Thoracic aorta (tissue), 2 donors: Measurements from ENCODE around the gene TOMM40. TPM values are rescaled to one million over a fixed set of nuclear protein-coding genes. Genes with fewer than 3 reads are reported as not detected.

Experiments used
- ATAC-seq: fragments of 150-250 bp; one replicate; pipeline ENCODE4 v1.8.0; 2017; ENCODE audit warnings: low read depth; ENCODE audit not compliant: insufficient number of reproducible peaks, low FRiP score
- DNase-seq: peaks from one replicate; pipeline ENCODE4 v3.0.0-alpha.2; 2020; ENCODE audit warnings: low spot score
- H3K27ac ChIP-seq, 2 donors: fragments of 200-600 bp; sonication (generic); 1 replicate in 1 of 2; 2 replicates in 1 of 2; pipeline ENCODE4 v1.5.1; 2016; ENCODE audit warnings: mild to moderate bottlenecking in 2 of 2, moderate library complexity in 2 of 2
- H3K27me3 ChIP-seq: fragments of 200-600 bp; sonication (generic); replicated peaks from 2 replicates; pipeline ENCODE4 v1.6.0; 2016; ENCODE audit warnings: mild to moderate bottlenecking; ENCODE audit not compliant: insufficient read depth
- H3K36me3 ChIP-seq: fragments of 200-600 bp; sonication (generic); one replicate; pipeline ENCODE4 v1.5.1; 2016
- H3K4me1 ChIP-seq, 2 donors: fragments of 200-600 bp; sonication (generic); 1 replicate in 1 of 2; 2 replicates in 1 of 2; pipeline versions ENCODE4 v1.5.1 to v1.6.0; 2016; ENCODE audit warnings: low read depth in 2 of 2, mild to moderate bottlenecking in 1 of 2; ENCODE audit not compliant: control insufficient read depth in 1 of 2
- H3K4me3 ChIP-seq: fragments of 200-600 bp; sonication (generic); 2 replicates; pipeline ENCODE4 v1.5.1; 2016; ENCODE audit warnings: mild to moderate bottlenecking
- H3K9me3 ChIP-seq: fragments of 200-600 bp; sonication (generic); 2 replicates; pipeline ENCODE4 v1.5.1; 2016
- total RNA-seq, 2 donors: library from RNA; depleted of rRNA; stranded (reverse); fragments of >200 nt; gene quantifications; one replicate each; pipeline versions ENCODE4 v1.1.0 to v1.2.3, GENCODE V29; 2016
- TF ChIP-seq, protein P1 (sequence below): fragments of 200-600 bp; sonication (generic); IDR thresholded peaks from one replicate; pipeline ENCODE4 v1.5.1; 2019; ENCODE audit warnings: antibody characterized with exemption

TOMM40 gene
- total RNA-seq, 2 donors from 2014 or later: 24.9 to 48.5 TPM

DNA sequence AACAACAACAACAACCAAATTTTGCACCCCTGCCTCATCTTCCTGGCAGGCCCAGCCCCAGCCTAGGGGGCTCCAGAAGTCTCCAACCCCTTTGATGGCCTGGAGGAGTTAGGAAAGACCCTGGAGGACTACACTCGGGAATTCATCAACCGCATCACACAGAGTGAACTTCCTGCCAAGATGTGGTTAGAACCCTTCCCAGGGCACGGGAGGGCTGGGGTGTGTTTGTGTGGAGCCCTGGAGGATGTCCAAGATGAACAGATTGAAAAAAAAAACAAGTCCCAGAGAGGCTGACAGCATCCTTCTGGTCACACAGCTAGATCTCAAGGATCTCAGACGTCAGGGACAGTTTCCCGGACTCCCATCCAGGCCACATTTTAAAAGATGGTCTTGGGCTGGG lies 36.7 kb downstream of the TOMM40 start:
- H3K4me1 ChIP-seq: peaks cover 0 to 6% of the 10 kb centered on the region in 2 donors
- no peak overlapping the region for H3K27ac ChIP-seq
- TF ChIP-seq, protein P1, sequence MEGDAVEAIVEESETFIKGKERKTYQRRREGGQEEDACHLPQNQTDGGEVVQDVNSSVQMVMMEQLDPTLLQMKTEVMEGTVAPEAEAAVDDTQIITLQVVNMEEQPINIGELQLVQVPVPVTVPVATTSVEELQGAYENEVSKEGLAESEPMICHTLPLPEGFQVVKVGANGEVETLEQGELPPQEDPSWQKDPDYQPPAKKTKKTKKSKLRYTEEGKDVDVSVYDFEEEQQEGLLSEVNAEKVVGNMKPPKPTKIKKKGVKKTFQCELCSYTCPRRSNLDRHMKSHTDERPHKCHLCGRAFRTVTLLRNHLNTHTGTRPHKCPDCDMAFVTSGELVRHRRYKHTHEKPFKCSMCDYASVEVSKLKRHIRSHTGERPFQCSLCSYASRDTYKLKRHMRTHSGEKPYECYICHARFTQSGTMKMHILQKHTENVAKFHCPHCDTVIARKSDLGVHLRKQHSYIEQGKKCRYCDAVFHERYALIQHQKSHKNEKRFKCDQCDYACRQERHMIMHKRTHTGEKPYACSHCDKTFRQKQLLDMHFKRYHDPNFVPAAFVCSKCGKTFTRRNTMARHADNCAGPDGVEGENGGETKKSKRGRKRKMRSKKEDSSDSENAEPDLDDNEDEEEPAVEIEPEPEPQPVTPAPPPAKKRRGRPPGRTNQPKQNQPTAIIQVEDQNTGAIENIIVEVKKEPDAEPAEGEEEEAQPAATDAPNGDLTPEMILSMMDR: no peak
- no peaks in the 10 kb centered on the region for H3K27me3 ChIP-seq
- no peak overlapping the region for H3K4me3 ChIP-seq
- no peak for ATAC-seq
- H3K9me3 ChIP-seq: no peaks in the 10 kb centered on the region
- H3K36me3 ChIP-seq: no peaks in the 10 kb centered on the region
- no peak for DNase-seq

DNA sequence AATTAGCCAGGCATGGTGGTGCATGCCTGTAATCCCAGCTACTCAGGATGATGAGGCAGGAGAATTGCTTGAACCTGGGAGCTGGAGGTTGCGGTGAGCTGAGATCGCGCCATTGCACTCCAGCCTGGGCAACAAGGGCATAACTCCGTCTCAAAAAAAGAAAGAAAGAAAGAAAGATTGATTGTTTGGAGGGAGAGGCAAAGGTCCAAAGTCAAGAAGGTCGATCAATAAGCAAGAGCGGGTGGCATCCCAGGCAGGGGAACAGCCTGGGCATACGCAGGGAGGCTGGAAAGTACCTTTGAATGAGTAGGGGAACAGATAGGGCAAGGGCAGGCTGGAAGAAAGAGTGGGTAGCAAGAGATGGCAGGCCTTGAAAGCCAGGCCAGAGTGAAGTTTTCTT lies 39.0 kb downstream of the TOMM40 start:
- Histone ChIP-seq H3K4me3 (no peak overlapping the region), H3K27ac (no peak overlapping the region), H3K36me3 (no peaks in the 10 kb centered on the region), H3K9me3 (no peaks in the 10 kb centered on the region), H3K4me1 (peaks cover 0 to 6% of the 10 kb centered on the region in 2 donors), H3K27me3 (no peaks in the 10 kb centered on the region)
- DNase-seq: no peak
- ATAC-seq: no peak
- TF ChIP-seq, protein P1: no peak

DNA sequence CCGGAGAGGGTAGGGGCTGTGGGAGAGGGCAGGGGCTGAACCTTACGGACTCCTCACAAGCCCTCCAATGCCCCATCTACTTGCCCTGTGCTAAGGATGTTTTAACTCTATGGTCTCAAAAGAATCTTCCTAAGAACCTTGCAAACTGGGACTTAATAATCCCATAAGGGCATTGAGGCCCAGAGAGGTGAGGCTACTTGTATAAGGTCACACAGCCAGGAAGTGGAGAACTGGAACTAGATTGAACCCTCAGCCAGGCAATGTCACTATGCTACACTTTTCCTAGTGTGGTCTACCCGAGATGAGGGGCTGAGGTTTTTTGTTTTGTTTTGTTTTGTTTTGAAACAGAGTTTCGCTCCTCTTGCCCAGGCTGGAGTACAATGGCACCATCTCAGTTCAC lies 40.5 kb downstream of the TOMM40 start:
- TF ChIP-seq, protein P1: no peak
- Histone ChIP-seq H3K9me3 (no peaks in the 10 kb centered on the region), H3K4me1 (peaks cover 0 to 4% of the 10 kb centered on the region in 2 donors), H3K27ac (no peak overlapping the region), H3K36me3 (no peaks in the 10 kb centered on the region), H3K4me3 (no peak overlapping the region), H3K27me3 (no peaks in the 10 kb centered on the region)
- DNase-seq: no peak
- no peak for ATAC-seq

DNA sequence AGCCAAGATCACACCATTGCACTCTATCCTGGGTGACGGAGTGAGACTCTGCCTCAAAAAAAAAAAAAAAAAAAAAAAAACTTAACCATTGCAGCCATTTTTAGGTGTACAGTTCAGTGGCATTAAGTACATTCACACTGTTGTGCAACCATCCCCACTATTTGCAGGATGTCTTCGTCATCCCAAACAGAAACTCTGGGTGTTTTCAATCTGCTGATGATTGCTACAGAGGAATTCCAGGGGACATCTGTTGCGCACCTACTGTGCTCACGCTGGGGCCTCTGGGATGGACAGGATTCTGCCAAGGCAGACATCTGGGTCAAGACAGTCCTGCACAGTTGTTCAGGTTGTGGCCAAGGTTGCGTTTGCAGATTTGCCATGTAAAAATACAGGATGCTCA lies 48.6 kb downstream of the TOMM40 start:
- DNase-seq: no peak
- H3K36me3 ChIP-seq: no peaks in the 10 kb centered on the region
- H3K9me3 ChIP-seq: no peaks in the 10 kb centered on the region
- no peaks in the 10 kb centered on the region for H3K27me3 ChIP-seq
- TF ChIP-seq, protein P1: no peak
- no peak overlapping the region for H3K4me3 ChIP-seq
- no peaks in the 10 kb centered on the region for H3K4me1 ChIP-seq
- no peak for ATAC-seq
- H3K27ac ChIP-seq: no peak overlapping the region

DNA sequence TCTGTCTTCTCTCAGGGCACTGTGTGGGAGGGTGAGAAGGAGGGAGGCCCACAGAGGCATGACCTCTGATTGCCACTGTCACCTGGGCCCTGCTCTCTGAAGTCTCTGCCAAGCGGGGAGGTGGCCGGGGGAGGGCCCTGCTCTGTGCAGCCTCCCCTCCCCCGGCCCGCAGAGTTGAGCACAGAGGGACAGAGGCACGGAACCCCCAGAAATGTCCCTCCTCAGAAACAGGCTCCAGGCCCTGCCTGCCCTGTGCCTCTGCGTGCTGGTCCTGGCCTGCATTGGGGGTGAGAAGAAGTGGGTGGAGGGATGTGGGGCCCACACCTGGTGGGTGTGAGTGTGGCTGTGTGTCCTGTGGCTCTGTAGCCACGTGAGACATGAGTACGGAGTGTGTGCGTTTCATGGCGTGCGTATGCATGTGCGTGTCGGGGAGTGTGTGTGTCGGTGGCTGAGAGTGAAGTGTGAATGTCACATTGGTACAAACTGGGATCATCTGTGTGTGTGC lies 51.1 kb downstream of the TOMM40 start, which contains the start of gene APOC4:
APOC4 (plus strand) TSS at position 171 of the 505 bp plus-strand sequence; CDS start at position 212, 41 bp downstream.
- no peaks in the 10 kb centered on the region for H3K4me1 ChIP-seq
- TF ChIP-seq, protein P1: no peak
- ATAC-seq (no peak), DNase-seq (no peak)
- no peaks in the 10 kb centered on the region for H3K36me3 ChIP-seq
- H3K27me3 ChIP-seq: no peaks in the 10 kb centered on the region
- H3K4me3 ChIP-seq: no peak within 1 kb of the TSS
- H3K27ac ChIP-seq: no peak within 1 kb of the TSS
- no peaks in the 10 kb centered on the region for H3K9me3 ChIP-seq
